HFF-Myc (cell line): ENCODE measurements around the gene SPCS2.

Source experiments
- DNase-seq: peaks from one replicate; pipeline ENCODE4 v3.0.0-alpha.2; 2011; ENCODE audit warnings: low read depth; ENCODE audit errors: extremely low read depth
- H3K4me3 ChIP-seq: replicated peaks from 2 replicates; pipeline ENCODE4 v1.5.1; 2011; ENCODE audit warnings: low read depth, mild to moderate bottlenecking, control low read depth, low read length
- CTCF ChIP-seq: IDR thresholded peaks from 2 replicates; pipeline ENCODE4 v1.5.1; 2012; ENCODE audit warnings: mild to moderate bottlenecking, low read depth, low read length, control low read depth; ENCODE audit errors: missing control alignments

The SPCS2 gene

GRCh38 chr11:74971424-74971823 lies 22.4 kb downstream of the SPCS2 start:
- TF ChIP-seq CTCF = no peak
- H3K4me3 ChIP-seq = no peak overlapping the region
- no peak for DNase-seq

GRCh38 chr11:74978041-74978440 lies 29.0 kb downstream of the SPCS2 start:
- DNase-seq = no peak
- TF ChIP-seq CTCF = no peak
- H3K4me3 ChIP-seq = no peak overlapping the region

- H3K4me3 ChIP-seq = no peak overlapping the region
These were observed 31.6 kb downstream of the SPCS2 start for GRCh38 chr11:74980634-74981033.

GRCh38 chr11:74981888-74982287 lies 32.8 kb downstream of the SPCS2 start:
- no peak for TF ChIP-seq CTCF
- no peak for DNase-seq
- no peak overlapping the region for H3K4me3 ChIP-seq

More at GRCh38 chr11:74980634-74981033, 31.6 kb downstream of the SPCS2 start:
- no peak for TF ChIP-seq CTCF
- DNase-seq = no peak

GRCh38 chr11:74984070-74984469 lies 35.0 kb downstream of the SPCS2 start:
- no peak overlapping the region for H3K4me3 ChIP-seq
- TF ChIP-seq CTCF = no peak

GRCh38 chr11:74984730-74985129 lies 35.7 kb downstream of the SPCS2 start:
- no peak for DNase-seq
- no peak for TF ChIP-seq CTCF
- no peak overlapping the region for H3K4me3 ChIP-seq

More at GRCh38 chr11:74984070-74984469, 35.0 kb downstream of the SPCS2 start:
- no peak for DNase-seq

- DNase-seq = peak; percentile 29
- peak within 1 kb of the TSS; percentile 84 for H3K4me3 ChIP-seq
- no peak for TF ChIP-seq CTCF
These were observed 39.6 kb downstream of the SPCS2 start, which contains the start of gene NEU3 for GRCh38 chr11:74988541-74989259. Gene NEU3, plus strand, starts transcription at chr11:74988933. Its CDS starts 128 bp downstream, at chr11:74989061.
